AG09309 (cell line): ENCODE measurements around the gene PLAAT1.

Experiments
- DNase-seq: peaks from one replicate; pipeline ENCODE4 v3.0.0-alpha.2; 2010; ENCODE audit warnings: low read depth
- H3K4me3 ChIP-seq: 2 replicates; pipeline ENCODE4 v1.5.1; 2011; ENCODE audit warnings: mild to moderate bottlenecking, low read depth, low read length, moderate library complexity; ENCODE audit not compliant: control insufficient read depth
- CTCF ChIP-seq: IDR thresholded peaks from 2 replicates; pipeline ENCODE4 v1.5.1; 2011; ENCODE audit warnings: mild to moderate bottlenecking, low read depth, low read length, inconsistent platforms; ENCODE audit not compliant: insufficient read depth, control insufficient read depth; ENCODE audit errors: missing control alignments

The PLAAT1 gene

DNA sequence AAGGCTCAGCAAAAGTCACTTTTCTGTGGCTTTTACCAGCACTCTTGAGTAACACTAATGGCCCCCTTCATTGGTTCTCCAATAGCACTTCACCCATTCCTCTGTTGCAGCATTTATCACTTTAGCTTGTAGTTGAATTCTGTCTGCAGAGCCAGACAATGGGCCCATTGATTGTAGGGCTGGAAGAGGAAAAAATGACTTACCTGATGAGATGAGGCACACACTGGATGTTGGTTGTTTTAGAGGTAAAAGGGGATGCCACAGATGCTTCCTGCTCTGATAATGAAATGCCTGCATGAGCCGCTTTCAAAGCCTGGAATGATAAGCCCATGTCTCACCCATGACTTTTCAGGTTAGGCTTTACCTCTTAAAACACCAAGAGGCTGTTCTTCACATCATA lies 64.3 kb downstream of the PLAAT1 start:
- no peak for DNase-seq
- H3K4me3 ChIP-seq = no peak overlapping the region
- TF ChIP-seq CTCF = no peak

DNA sequence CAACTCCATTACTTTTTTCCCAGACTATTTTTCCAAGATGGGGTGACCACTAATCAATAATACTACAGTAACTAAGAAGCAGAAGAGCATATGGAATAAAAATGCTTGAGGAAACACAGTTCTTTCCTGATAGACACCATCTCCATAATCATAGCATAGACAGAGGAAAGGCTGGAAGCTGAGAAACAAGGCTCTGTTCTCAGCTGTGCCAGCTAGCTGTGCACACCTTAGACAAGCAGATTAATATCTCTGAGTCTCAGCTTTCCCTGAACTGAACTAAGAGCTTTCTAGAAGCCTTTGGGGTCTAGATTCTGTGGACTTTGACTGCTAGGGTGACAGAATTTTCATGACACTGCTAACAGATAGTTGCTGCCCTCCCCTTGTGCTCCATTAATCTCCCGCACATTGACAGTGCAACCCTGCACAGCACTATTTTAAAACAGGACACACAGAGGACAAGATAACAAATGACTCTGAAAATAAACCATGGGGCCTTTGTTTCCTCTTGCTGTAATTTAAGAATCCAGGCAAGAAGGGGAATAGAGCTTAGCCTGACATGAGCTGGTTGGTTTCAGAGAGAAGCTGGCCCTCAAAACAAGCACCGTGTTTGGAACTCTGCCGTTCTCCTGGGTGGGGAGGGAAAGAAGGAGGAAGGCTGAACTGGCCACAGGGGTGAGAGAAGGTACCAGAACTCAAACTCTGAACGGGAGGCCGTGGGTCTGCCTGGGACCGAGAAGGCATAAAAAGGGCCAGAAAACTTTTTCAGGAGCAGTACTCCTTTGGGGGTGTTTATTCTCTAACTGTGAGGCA lies 70.1 kb downstream of the PLAAT1 start:
- no peak overlapping the region for H3K4me3 ChIP-seq
- DNase-seq = no peak
- TF ChIP-seq CTCF = no peak

- H3K4me3 ChIP-seq = no peak overlapping the region
- DNase-seq = no peak
- no peak for TF ChIP-seq CTCF
These were observed 72.3 kb downstream of the PLAAT1 start for GRCh38 chr3:193313061-193313958.

DNA sequence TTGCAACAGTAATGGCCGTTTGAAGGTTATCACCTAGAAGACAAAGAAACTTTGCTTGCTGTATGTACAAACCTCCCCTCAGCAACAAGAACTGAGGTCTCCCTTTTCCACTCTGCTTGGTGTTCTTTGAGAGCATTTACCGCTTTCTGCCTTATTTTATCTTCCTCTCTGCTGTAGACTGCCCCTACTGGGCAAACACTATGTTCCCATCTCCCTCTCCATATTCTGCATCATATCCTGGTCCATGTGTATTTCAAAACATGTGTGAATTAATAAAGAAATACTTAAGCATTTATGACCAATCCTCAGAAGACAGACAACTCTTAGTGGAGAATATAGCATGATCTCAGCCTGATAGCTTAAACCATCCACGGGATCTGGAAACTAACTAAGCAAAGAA lies 73.1 kb downstream of the PLAAT1 start:
- DNase-seq = no peak
- no peak for TF ChIP-seq CTCF
- no peak overlapping the region for H3K4me3 ChIP-seq

- no peak for TF ChIP-seq CTCF
- no peak for DNase-seq
- H3K4me3 ChIP-seq = no peak overlapping the region
These were observed 76.8 kb downstream of the PLAAT1 start for GRCh38 chr3:193317682-193318300.
